Measurements from ENCODE around the gene PRKACG.
"Not testable (repeated sequence)": the region's sequence is repeated elsewhere in the genome, so short reads cannot be mapped to it uniquely, and the experiment has no call there.

PRKACG gene

GRCh38 chr9:69014013-69014412 is at the start of gene PRKACG:
Gene PRKACG, minus strand, starts transcription at chr9:69014113. Its CDS starts 21 bp downstream, at chr9:69014092.
- no peak for DNase-seq (ENCODE audit: low read depth)

- no peak for DNase-seq (ENCODE audit: low read depth)
Observed at GRCh38 chr9:69062195-69062594, 48.3 kb upstream of the PRKACG start.

GRCh38 chr9:69060766-69061165 is 46.9 kb upstream of the PRKACG start:
- no peak for DNase-seq (ENCODE audit: low read depth)

DNA sequence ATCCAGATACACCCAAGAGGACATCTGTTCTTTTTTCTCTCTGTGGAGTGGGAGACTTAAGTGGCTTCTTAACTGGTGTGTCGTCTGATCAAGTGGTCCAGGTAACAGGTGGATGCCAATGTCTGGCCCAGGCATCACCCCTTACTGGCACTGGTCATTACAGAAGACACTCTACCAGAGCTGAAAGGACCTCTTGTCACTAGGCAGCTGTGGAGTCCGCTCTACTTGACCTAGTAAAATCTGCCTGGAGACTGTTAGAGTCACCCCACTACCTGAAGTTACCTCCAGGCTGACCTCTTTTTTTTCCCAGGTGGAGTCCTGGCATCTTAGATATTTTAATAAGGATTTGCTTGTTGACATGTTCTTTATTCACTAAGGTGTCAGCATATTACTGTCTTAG is 44.2 kb upstream of the PRKACG start:
- no peak for DNase-seq (ENCODE audit: low read depth)

DNA sequence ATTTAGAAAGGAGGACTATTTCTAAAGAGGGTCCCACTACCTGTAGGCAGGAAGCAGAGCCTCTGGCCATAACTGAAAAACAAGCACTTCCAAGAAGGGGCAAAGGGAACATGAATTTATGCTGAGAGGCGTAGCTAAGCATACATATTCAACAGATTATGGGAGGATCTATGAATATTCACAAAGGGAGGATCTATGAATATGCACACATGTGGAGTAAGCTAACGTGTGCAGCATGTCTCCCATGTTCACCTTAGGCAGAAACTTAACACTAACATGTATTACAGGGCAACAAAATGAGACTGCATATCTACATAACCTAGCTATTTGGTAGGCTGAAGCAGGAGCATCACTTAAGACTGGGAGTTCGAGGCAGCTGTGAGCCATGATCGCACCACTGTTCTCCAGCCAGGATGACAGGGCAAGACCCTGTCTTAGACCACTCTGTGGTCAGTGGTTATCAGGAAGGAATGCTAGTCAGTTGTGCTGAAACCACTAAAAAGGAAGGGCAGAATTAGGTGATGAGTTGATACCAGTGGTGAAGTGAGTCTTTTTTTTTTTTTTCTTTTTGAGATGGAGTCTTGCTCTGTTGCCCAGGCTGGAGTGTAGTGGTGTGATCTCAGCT is 42.4 kb upstream of the PRKACG start:
- no peak for DNase-seq (ENCODE audit: low read depth)

- DNase-seq (ENCODE audit: low read depth): no peak
Observed at GRCh38 chr9:69054989-69055388, 41.1 kb upstream of the PRKACG start.

DNA sequence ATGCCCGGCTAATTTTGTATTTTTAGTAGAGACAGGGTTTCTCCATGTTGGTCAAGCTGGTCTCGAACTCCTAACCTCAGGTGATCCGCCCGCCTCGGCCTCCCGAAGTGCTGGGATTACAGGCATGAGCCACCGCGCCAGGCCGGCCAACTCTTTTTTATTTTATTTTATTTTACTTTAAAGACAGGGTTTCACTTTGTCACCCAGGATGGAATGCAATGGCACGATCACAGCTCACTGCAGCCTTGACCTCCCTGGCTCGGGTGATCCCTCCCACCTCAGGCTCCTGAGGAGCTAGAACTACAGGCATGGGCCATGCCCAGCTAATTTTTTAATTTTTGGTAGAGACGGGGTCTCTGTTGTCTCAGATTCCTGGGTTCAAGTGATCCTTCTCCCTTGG is 37.0 kb upstream of the PRKACG start:
- DNase-seq (ENCODE audit: low read depth): not testable (repeated sequence)

- no peak for DNase-seq (ENCODE audit: low read depth)
Observed at GRCh38 chr9:69049094-69049493, 35.2 kb upstream of the PRKACG start.

- DNase-seq (ENCODE audit: low read depth): no peak
Observed at GRCh38 chr9:69047371-69047770, 33.5 kb upstream of the PRKACG start.

DNA sequence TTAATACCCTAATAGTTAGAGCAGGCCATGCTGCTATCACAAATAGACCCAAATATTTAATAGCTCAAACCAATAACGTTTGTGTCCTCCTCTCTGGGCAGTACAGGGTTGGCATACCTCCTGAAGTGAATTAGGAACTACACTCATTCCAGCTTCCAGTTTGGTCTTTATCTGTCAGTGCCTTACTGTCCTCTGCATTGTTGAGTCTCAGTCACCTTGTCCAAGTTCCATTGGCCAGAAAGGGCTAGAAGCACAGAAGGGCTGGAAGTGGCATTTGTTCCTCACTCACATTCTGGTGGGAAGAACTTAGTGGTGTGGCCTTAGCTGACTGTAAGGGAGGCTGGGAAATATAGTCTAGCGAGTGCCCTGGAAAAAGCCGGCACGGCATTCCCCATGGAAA is 32.8 kb upstream of the PRKACG start:
- DNase-seq (ENCODE audit: low read depth): no peak

DNA sequence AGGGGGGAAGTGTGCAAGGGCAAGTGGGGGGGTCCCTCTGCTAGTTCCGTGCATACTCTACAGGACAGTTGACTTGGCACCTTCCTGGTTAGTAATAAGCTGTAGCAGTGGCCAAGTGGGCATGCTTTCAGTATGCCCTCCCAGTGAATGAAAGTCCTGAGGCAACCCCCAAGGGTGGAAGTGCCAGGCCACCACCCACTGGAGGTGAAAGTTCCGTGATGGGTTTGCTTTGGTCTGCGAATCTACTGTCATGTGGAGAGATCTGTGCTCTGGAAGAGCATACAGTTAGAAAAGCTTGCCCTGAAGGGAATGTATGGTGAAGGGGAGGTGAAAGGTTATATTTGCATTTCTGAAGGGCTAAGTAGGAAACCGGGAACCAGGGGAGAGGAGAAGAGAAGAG is 31.9 kb upstream of the PRKACG start:
- no peak for DNase-seq (ENCODE audit: low read depth)

DNA sequence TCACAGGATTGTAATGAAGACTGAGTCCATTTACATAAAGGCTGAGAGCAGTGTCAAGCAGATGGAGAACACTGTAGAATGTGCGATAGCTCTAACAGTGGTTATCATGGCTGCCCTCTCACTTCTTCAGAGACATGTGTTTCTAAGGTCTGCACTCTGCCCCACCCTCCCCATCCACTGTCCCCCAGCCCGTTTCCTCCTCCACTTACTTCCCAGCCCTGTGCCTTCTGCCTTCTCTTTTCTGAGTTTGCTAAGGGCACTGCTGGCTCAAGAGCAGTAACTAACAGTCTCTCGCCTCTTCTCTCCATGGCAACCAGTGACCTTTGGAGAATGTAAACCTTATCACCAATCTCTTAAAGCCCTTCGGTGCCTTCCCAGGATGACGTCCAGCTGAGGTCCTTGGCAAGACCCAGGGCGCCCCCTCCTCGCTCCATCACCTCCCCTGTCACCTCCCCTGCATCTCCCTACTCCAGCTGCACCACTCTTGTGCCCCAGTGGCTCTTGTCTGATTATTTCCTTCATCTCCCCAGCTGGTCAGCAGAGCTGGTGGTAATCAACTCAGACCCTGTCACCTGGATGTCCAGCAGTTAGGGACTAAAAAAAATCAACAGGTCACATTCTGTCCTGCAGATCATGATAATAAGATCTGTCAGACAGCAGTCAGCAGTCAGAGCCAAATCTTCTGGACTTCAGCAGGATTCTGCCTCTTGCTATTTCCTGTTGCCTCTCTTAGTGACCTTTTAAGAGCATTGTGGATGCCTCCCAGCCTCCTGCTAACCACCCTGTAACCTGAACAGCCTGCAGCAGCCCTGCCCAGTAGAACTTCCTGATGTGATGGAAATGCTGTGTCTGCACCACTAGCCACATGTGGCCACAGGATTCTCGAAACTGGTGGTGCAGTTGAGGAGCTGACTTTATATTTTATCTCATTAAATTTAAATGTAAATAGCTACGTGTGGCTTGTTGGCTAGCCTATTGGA is 30.6 kb upstream of the PRKACG start:
- peak; percentile 56 for DNase-seq (ENCODE audit: low read depth)

- no peak for DNase-seq (ENCODE audit: low read depth)
Observed at GRCh38 chr9:69040646-69041045, 26.7 kb upstream of the PRKACG start.

DNA sequence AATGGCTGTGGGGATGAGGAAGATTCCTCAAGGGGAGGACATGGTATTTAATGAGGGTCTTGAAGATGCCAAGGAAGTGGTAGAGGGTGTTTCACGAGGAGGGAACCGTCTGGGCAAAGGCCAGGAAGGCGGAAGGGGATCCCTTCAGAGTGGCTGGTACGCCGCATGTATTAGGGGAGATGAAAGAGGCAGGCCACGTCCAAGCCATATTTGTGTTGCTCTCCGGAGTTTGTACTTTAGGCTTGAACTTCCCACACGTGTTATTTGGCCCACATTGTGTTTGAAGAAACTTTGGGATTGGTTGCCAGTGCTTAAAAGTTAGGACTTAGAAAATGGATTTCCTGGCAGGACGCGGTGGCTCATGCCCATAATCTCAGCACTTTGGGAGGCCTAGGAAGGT is 22.9 kb upstream of the PRKACG start:
- DNase-seq (ENCODE audit: low read depth): no peak

- no peak for DNase-seq (ENCODE audit: low read depth)
Observed at GRCh38 chr9:69036309-69036708, 22.4 kb upstream of the PRKACG start.

- DNase-seq (ENCODE audit: low read depth): peak; percentile 77
Observed at GRCh38 chr9:69035438-69036308, 21.8 kb upstream of the PRKACG start, which contains the start of gene FXN. Gene FXN, plus strand, starts transcription at chr9:69035752. Its CDS starts 31 bp downstream, at chr9:69035783.

GRCh38 chr9:69034071-69034470 is 20.2 kb upstream of the PRKACG start:
- no peak for DNase-seq (ENCODE audit: low read depth)

DNA sequence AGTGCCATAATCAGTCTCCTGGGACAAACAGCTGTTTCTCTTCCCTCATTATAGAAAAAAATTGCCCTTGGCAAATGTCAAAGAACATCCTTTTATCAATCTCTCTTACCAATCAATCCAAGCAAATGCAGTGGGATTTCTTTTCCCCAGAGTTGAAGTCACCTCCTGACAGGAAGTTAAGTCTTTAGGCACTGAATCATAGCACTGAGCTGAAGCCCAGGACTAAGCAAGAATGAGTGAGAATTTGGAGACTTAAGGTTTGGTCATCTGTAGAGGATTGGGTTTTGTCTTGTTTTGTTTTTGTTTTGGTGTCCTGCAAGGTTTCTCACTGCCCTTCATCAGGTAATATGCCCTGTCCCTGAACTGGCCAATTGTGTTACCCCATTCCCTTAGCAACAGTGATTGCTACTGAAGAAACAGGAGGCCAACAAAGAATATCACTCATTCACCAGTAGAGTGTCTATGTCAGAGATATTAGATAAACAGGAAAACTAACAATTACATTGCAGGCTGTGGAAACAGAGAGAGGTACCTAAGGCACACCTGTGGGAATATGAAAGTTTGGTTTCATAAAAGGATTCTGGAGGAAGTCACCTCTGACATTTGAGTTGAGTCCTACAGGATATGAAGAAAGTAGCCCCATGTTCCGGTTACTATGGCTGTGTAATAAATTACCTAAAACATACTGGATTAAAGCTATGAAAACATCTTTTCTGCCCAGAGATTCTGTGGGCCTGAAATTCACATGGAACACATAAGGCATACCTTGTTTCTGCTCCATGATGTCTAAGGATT is 17.1 kb upstream of the PRKACG start:
- DNase-seq (ENCODE audit: low read depth): no peak

DNA sequence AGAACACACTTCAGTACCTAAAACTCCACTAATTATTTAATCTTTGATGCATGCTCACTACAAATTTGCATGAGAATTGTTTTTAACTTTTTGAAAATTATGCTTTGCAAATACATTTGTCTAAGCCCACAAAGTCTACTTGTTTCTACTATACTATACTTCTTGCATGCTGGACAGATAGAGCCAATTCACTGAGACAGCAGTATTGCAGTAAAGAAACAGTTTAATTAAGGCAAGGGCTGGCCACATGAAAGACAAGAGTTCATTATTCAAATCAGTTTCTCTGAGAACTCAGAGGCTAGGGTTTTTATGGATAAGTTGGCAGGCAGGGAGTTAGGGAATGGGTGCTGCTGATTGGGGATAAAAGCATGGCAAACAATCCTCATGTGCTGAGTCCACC is 15.6 kb upstream of the PRKACG start:
- DNase-seq (ENCODE audit: low read depth): no peak

GRCh38 chr9:69028754-69029153 is 14.8 kb upstream of the PRKACG start:
- DNase-seq (ENCODE audit: low read depth): no peak

- peak; percentile 39 for DNase-seq (ENCODE audit: low read depth)
Observed at GRCh38 chr9:69027355-69028097, 13.6 kb upstream of the PRKACG start.
